WTC11 (cell line): Measurements from ENCODE around the gene RNF151. TPM values are rescaled to one million over a fixed set of nuclear protein-coding genes. Genes with fewer than 3 reads are reported as not detected.

Experiments used
- ATAC-seq: fragments of 200-7000 bp; cut with Tn5 transposase; 2 replicates; pipeline ENCODE4 v1.10.0; 2021; ENCODE audit warnings: mild to moderate bottlenecking, moderate library complexity
- CTCF ChIA-PET: fragments of 300-600 bp; sonication (Branson Sonifier 250); formaldehyde crosslinking; loops from one replicate; lab custom pipeline; 2021; ENCODE audit warnings: antibody characterized with exemption; lab: Charles Lee
- POLR2A ChIA-PET: fragments of 350-600 bp; sonication (Branson Sonifier 250); formaldehyde crosslinking; loops from one replicate; lab custom pipeline; 2021; ENCODE audit warnings: antibody characterized with exemption; lab: Charles Lee
- DNase-seq: peaks from one replicate; pipeline ENCODE4 v3.0.0; 2021; ENCODE audit warnings: low spot score
- H3K27ac Mint-ChIP-seq: 2 replicates; pipeline ENCODE4 v1.8.0; 2021; ENCODE audit warnings: mixed read lengths
- H3K27me3 Mint-ChIP-seq: 2 replicates; pipeline ENCODE4 v1.8.0; 2021; ENCODE audit warnings: low read depth, mild to moderate bottlenecking, moderate library complexity, mixed read lengths
- H3K36me3 Mint-ChIP-seq: 2 replicates; pipeline ENCODE4 v1.8.0; 2021; ENCODE audit warnings: mixed read lengths
- H3K4me1 Mint-ChIP-seq: 2 replicates; pipeline ENCODE4 v1.8.0; 2022; ENCODE audit warnings: mixed read lengths
- H3K4me3 Mint-ChIP-seq: 2 replicates; pipeline ENCODE4 v1.8.0; 2021; ENCODE audit warnings: mild to moderate bottlenecking, moderate library complexity, mixed read lengths
- H3K9me3 Mint-ChIP-seq: 2 replicates; pipeline ENCODE4 v1.8.0; 2021; ENCODE audit warnings: mixed read lengths
- GABPB1 ChIP-seq: sonication (generic); formaldehyde crosslinking; IDR thresholded peaks from 2 replicates; pipeline ENCODE4 v1.8.1; 2023; ENCODE audit warnings: mild to moderate bottlenecking, missing genetic modification reagents
- IRF1 ChIP-seq: sonication (generic); formaldehyde crosslinking; IDR thresholded peaks from 2 replicates; pipeline ENCODE4 v1.8.0; 2023; ENCODE audit warnings: missing genetic modification reagents
- MXD4 ChIP-seq: fragments of 250-450 bp; sonication (Bioruptor Pico); IDR thresholded peaks from 2 replicates; pipeline ENCODE4 v1.8.0; 2021; ENCODE audit warnings: mild to moderate bottlenecking, moderate library complexity, borderline replicate concordance
- NFATC4 ChIP-seq: fragments of 250-450 bp; sonication (Bioruptor Pico); IDR thresholded peaks from 2 replicates; pipeline ENCODE4 v1.9.0; 2021; ENCODE audit warnings: mild to moderate bottlenecking
- OVOL2 ChIP-seq: fragments of 250-450 bp; sonication (Bioruptor Pico); IDR thresholded peaks from 2 replicates; pipeline ENCODE4 v1.9.0; 2021; ENCODE audit warnings: mild to moderate bottlenecking, borderline replicate concordance
- PREB ChIP-seq: sonication (generic); formaldehyde crosslinking; IDR thresholded peaks from 2 replicates; pipeline ENCODE4 v1.8.1; 2022; ENCODE audit warnings: mild to moderate bottlenecking, missing genetic modification reagents, moderate library complexity, borderline replicate concordance
- SMAD3 ChIP-seq: sonication (generic); formaldehyde crosslinking; IDR thresholded peaks from 2 replicates; pipeline ENCODE4 v1.8.0; 2022; ENCODE audit warnings: missing genetic modification reagents, mild to moderate bottlenecking, borderline replicate concordance
- SOX15 ChIP-seq: fragments of 250-450 bp; sonication (Bioruptor Pico); IDR thresholded peaks from 2 replicates; pipeline ENCODE4 v1.9.0; 2021; ENCODE audit warnings: mild to moderate bottlenecking
- STAT6 ChIP-seq: sonication (generic); formaldehyde crosslinking; conservative IDR thresholded peaks from 2 replicates; pipeline ENCODE4 v1.8.1; 2023; ENCODE audit warnings: mild to moderate bottlenecking, low read depth, missing genetic modification reagents, moderate library complexity
- TCF7 ChIP-seq: sonication (generic); formaldehyde crosslinking; IDR thresholded peaks from 2 replicates; pipeline ENCODE4 v1.8.0; 2022; ENCODE audit warnings: mild to moderate bottlenecking, low read depth, missing genetic modification reagents, moderate library complexity
- TEAD4 ChIP-seq: sonication (generic); formaldehyde crosslinking; IDR thresholded peaks from 2 replicates; pipeline ENCODE4 v1.8.0; 2022; ENCODE audit warnings: mild to moderate bottlenecking, missing genetic modification reagents
- ZBTB43 ChIP-seq: sonication (generic); formaldehyde crosslinking; IDR thresholded peaks from 2 replicates; pipeline ENCODE4 v1.8.1; 2023; ENCODE audit warnings: mild to moderate bottlenecking, missing genetic modification reagents
- ZNF121 ChIP-seq: sonication (generic); formaldehyde crosslinking; IDR thresholded peaks from 2 replicates; pipeline ENCODE4 v1.8.0; 2023; ENCODE audit warnings: missing genetic modification reagents
- ZNF281 ChIP-seq: sonication (generic); formaldehyde crosslinking; IDR thresholded peaks from 2 replicates; pipeline ENCODE4 v1.8.0; 2023; ENCODE audit warnings: mild to moderate bottlenecking, missing genetic modification reagents
- ZNF416 ChIP-seq: fragments of 250-450 bp; sonication (Bioruptor Pico); IDR thresholded peaks from 2 replicates; pipeline ENCODE4 v1.9.0; 2021; ENCODE audit warnings: mild to moderate bottlenecking, inconsistent platforms
- ZNF423 ChIP-seq: fragments of 250-450 bp; sonication (Bioruptor Pico); IDR thresholded peaks from 2 replicates; pipeline ENCODE4 v2.1.2; 2022; ENCODE audit warnings: mild to moderate bottlenecking, moderate library complexity
- ZNF425 ChIP-seq: fragments of 250-450 bp; sonication (Bioruptor Pico); conservative IDR thresholded peaks from 2 replicates; pipeline ENCODE4 v1.9.0; 2021; ENCODE audit warnings: mild to moderate bottlenecking
- ZNF512 ChIP-seq: sonication (generic); formaldehyde crosslinking; IDR thresholded peaks from 2 replicates; pipeline ENCODE4 v1.8.1; 2022; ENCODE audit warnings: missing genetic modification reagents, borderline replicate concordance
- ZNF532 ChIP-seq: fragments of 250-450 bp; sonication (Bioruptor Pico); IDR thresholded peaks from 2 replicates; pipeline ENCODE4 v1.9.0; 2021; ENCODE audit warnings: mild to moderate bottlenecking, borderline replicate concordance
- total RNA-seq: library from RNA; stranded (reverse); gene quantifications from 3 replicates; pipeline ENCODE4 v1.2.3, GENCODE V29; 2021

RNF151 gene
- total RNA-seq, 1 experiment from 2014 or later = 0.31 TPM

GRCh38 chr16:1961651-1962067 lies 5.0 kb upstream of the RNF151 start:
- H3K4me3 Mint-ChIP-seq = peak overlapping the region; percentile 94

More at GRCh38 chr16:1961651-1962067, 5.0 kb upstream of the RNF151 start:
- ChIA-PET CTCF (interaction anchor here (1.0 to 1.7 kb wide), 4 partner anchors 15 to 38 kb away, joined by 3 to 5 read pairs (median 4); no protein-coding TSS in a partner anchor), POLR2A (interaction anchor here (0.7 to 2.0 kb wide), 5 partner anchors 9 to 194 kb away, joined by 3 to 10 read pairs (median 5); partner anchors contain the start of genes NTHL1, TBL3, TRAF7 and TSC2)
- DNase-seq (no peak), ATAC-seq (peak; percentile 2)
- no peak for TF ChIP-seq ZNF121 (CRISPR knock-in tag)
- TF ChIP-seq IRF1 = peak; percentile 51; the same call in 1 of the 2 replicates
- TF ChIP-seq MXD4 (CRISPR knock-in tag) = no peak
- TF ChIP-seq ZNF532 (CRISPR knock-in tag) = peak; percentile 90; the same call in 1 of the 2 replicates
- no peak for TF ChIP-seq ZNF416 (CRISPR knock-in tag)
- TF ChIP-seq OVOL2 (CRISPR knock-in tag) = no peak
- no peak for TF ChIP-seq TEAD4 (CRISPR knock-in tag)
- TF ChIP-seq ZBTB43 (CRISPR knock-in tag) = no peak
- TF ChIP-seq ZNF512 (CRISPR knock-in tag) = no peak
- TF ChIP-seq SMAD3 (CRISPR knock-in tag) = 0 out of 2 replicates have a peak, but pooled peaks have one; percentile 32
- TF ChIP-seq GABPB1 (CRISPR knock-in tag) = no peak
- no peak for TF ChIP-seq SOX15 (CRISPR knock-in tag)
- TF ChIP-seq STAT6 (CRISPR knock-in tag) = no peak
- TF ChIP-seq NFATC4 = peak; percentile 11; the same call in 1 of the 2 replicates
- TF ChIP-seq ZNF423 (CRISPR knock-in tag) = peak; percentile 51
- 0 out of 2 replicates have a peak, but pooled peaks have one; percentile 46 for TF ChIP-seq ZNF281 (CRISPR knock-in tag)
- TF ChIP-seq ZNF425 (CRISPR knock-in tag) = peak; percentile 51; the same call in 1 of the 2 replicates
- TF ChIP-seq TCF7 = no peak
- TF ChIP-seq PREB (CRISPR knock-in tag) = no peak
- peaks cover 39% of the 10 kb centered on the region for H3K4me1 Mint-ChIP-seq
- H3K27ac Mint-ChIP-seq = peak overlapping the region; percentile 82; the same call in 1 of the 2 replicates
- H3K9me3 Mint-ChIP-seq = no peaks in the 10 kb centered on the region
- H3K36me3 Mint-ChIP-seq = peaks cover 35% of the 10 kb centered on the region
- H3K27me3 Mint-ChIP-seq = peaks cover 3% of the 10 kb centered on the region; the same call in 1 of the 2 replicates
